ENCODE data around the gene VAV2. TPM values are rescaled to one million over a fixed set of nuclear protein-coding genes. Genes with fewer than 3 reads are reported as not detected.

VAV2 gene
- total RNA-seq, 1 donor from 2014 or later, result 4.9 TPM

- intact Hi-C loops (cut with DNase I), result no loop called here
- DNase-seq (peak; percentile 22), ATAC-seq (ENCODE audit: poor library complexity) (no peak)
Observed at GRCh38 chr9:133949486-133950061, 42.5 kb downstream of the VAV2 start.

- no peak for ATAC-seq (ENCODE audit: poor library complexity)
- peak; percentile 33 for DNase-seq
- intact Hi-C loops (cut with DNase I), result no loop called here
Observed at GRCh38 chr9:133948561-133949485, 43.3 kb downstream of the VAV2 start.

GRCh38 chr9:133948131-133948530 lies 44.0 kb downstream of the VAV2 start:
- intact Hi-C loops (cut with DNase I), result no loop called here
- ATAC-seq (ENCODE audit: poor library complexity) (no peak), DNase-seq (peak; percentile 43)

- no peak for ATAC-seq (ENCODE audit: poor library complexity)
- peak; percentile 17 for DNase-seq
- intact Hi-C loops (cut with DNase I), result no loop called here
Observed at GRCh38 chr9:133946840-133947486, 45.2 kb downstream of the VAV2 start.

- intact Hi-C loops (cut with DNase I), result no loop called here
- DNase-seq, result peak; percentile 30
- no peak for ATAC-seq (ENCODE audit: poor library complexity)
Observed at GRCh38 chr9:133945977-133946753, 46.0 kb downstream of the VAV2 start.

- DNase-seq (peak; percentile 20), ATAC-seq (ENCODE audit: poor library complexity) (no peak)
- intact Hi-C loops (cut with DNase I), result no loop called here
Observed at GRCh38 chr9:133945314-133945975, 46.7 kb downstream of the VAV2 start.

- DNase-seq, result peak; percentile 43
- intact Hi-C loops (cut with DNase I), result no loop called here
- ATAC-seq (ENCODE audit: poor library complexity), result no peak
Observed at GRCh38 chr9:133944746-133945135, 47.4 kb downstream of the VAV2 start.

GRCh38 chr9:133943781-133944745 lies 48.1 kb downstream of the VAV2 start:
- DNase-seq (peak; percentile 33), ATAC-seq (ENCODE audit: poor library complexity) (no peak)
- intact Hi-C loops (cut with DNase I), result no loop called here

- no peak for ATAC-seq (ENCODE audit: poor library complexity)
- peak; percentile 17 for DNase-seq
- intact Hi-C loops (cut with DNase I), result no loop called here
Observed at GRCh38 chr9:133943036-133943780, 48.9 kb downstream of the VAV2 start.

GRCh38 chr9:133942206-133942975 lies 49.7 kb downstream of the VAV2 start:
- DNase-seq (peak; percentile 26), ATAC-seq (ENCODE audit: poor library complexity) (no peak)
- intact Hi-C loops (cut with DNase I), result no loop called here

GRCh38 chr9:133939845-133940244 lies 52.3 kb downstream of the VAV2 start:
- intact Hi-C loops (cut with DNase I), result no loop called here
- DNase-seq (peak; percentile 18), ATAC-seq (ENCODE audit: poor library complexity) (no peak)

- no peak for ATAC-seq (ENCODE audit: poor library complexity)
- intact Hi-C loops (cut with DNase I), result no loop called here
- DNase-seq, result no peak
Observed at GRCh38 chr9:133939171-133939785, 52.8 kb downstream of the VAV2 start.

GRCh38 chr9:133938753-133939152 lies 53.4 kb downstream of the VAV2 start:
- no peak for ATAC-seq (ENCODE audit: poor library complexity)
- intact Hi-C loops (cut with DNase I), result no loop called here
- DNase-seq, result no peak

- intact Hi-C loops (cut with DNase I), result no loop called here
- DNase-seq (no peak), ATAC-seq (ENCODE audit: poor library complexity) (no peak)
Observed at GRCh38 chr9:133938086-133938485, 54.0 kb downstream of the VAV2 start.

GRCh38 chr9:133937120-133937519 lies 55.0 kb downstream of the VAV2 start:
- ATAC-seq (ENCODE audit: poor library complexity), result no peak
- DNase-seq, result no peak
- intact Hi-C loops (cut with DNase I), result no loop called here

All from Right ventricle myocardium superior (tissue), 1 donor.